AG04449 (cell line): Measurements from ENCODE around the gene KLF11.

ENCODE experiments used
- CTCF ChIA-PET: fragments of 350-600 bp; formaldehyde crosslinking; extraction: SDS; loops from one replicate; lab custom pipeline; 2021; ENCODE audit warnings: antibody characterized with exemption; lab: Yijun Ruan, JAX
- POLR2A ChIA-PET: fragments of 400-600, 350-600 bp; formaldehyde crosslinking; extraction: SDS; loops from one replicate; lab custom pipeline; 2020; ENCODE audit warnings: antibody characterized with exemption, inconsistent platforms; lab: Yijun Ruan, JAX
- DNase-seq: peaks from one replicate; pipeline ENCODE4 v3.0.0-alpha.2; 2010; ENCODE audit warnings: low read depth, low spot score
- H3K4me3 ChIP-seq: 2 replicates; pipeline ENCODE4 v1.5.1; 2011; ENCODE audit warnings: low read depth, mild to moderate bottlenecking, control low read depth, low read length
- CTCF ChIP-seq: IDR thresholded peaks from one replicate; pipeline ENCODE4 v1.5.1; 2011; ENCODE audit warnings: mild to moderate bottlenecking, moderate library complexity, low read length, control low read depth, inconsistent platforms; ENCODE audit not compliant: insufficient read depth; ENCODE audit errors: missing control alignments

KLF11 gene

GRCh38 chr2:10065773-10066055 lies 22.4 kb downstream of the KLF11 start:
- TF ChIP-seq CTCF = no peak
- no peak overlapping the region for H3K4me3 ChIP-seq
- ChIA-PET POLR2A (no interaction called here), CTCF (interaction anchor here (2.4 to 15.7 kb wide), 3 partner anchors 31 to 370 kb away, joined by 10 to 482 read pairs (median 173); no protein-coding TSS in a partner anchor)
- DNase-seq = no peak

GRCh38 chr2:10067330-10067729 lies 24.0 kb downstream of the KLF11 start:
- ChIA-PET CTCF (interaction anchor here (0.9 to 15.7 kb wide), 10 partner anchors 8 to 368 kb away, joined by 3 to 482 read pairs (median 7); partner anchors contain the start of gene CYS1), POLR2A (no interaction called here)
- no peak overlapping the region for H3K4me3 ChIP-seq
- DNase-seq = no peak
- no peak for TF ChIP-seq CTCF

- POLR2A ChIA-PET = no interaction called here
- no peak for TF ChIP-seq CTCF
- CTCF ChIA-PET = interaction anchor here (0.9 to 15.7 kb wide), 12 partner anchors 9 to 367 kb away, joined by 3 to 482 read pairs (median 4); partner anchors contain the start of gene CYS1
- no peak for DNase-seq
- H3K4me3 ChIP-seq = no peak overlapping the region
Observed at GRCh38 chr2:10067881-10068280, 24.5 kb downstream of the KLF11 start.

- H3K4me3 ChIP-seq = no peak overlapping the region
- ChIA-PET POLR2A (no interaction called here), CTCF (interaction anchor here (1.0 to 15.7 kb wide), 23 partner anchors 7 to 618 kb away, joined by 3 to 482 read pairs (median 16); partner anchors contain the start of genes CYS1, NOL10 and RRM2)
- DNase-seq = no peak
- no peak for TF ChIP-seq CTCF
Observed at GRCh38 chr2:10071176-10071575, 27.8 kb downstream of the KLF11 start.

- no peak overlapping the region for H3K4me3 ChIP-seq
- DNase-seq = no peak
- ChIA-PET POLR2A (no interaction called here), CTCF (interaction anchor here (0.9 to 15.7 kb wide), 33 partner anchors 8 to 618 kb away, joined by 3 to 482 read pairs (median 10); partner anchors contain the start of genes CYS1, NOL10 and RRM2)
- no peak for TF ChIP-seq CTCF
Observed at GRCh38 chr2:10071595-10071994, 28.2 kb downstream of the KLF11 start.

- DNase-seq = peak; percentile 36
- ChIA-PET POLR2A (interaction anchor here (0.7 kb wide), 1 partner anchor 451 kb away, joined by 3 read pairs; no protein-coding TSS in a partner anchor), CTCF (interaction anchor here (0.8 to 15.7 kb wide), 54 partner anchors 9 to 617 kb away, joined by 3 to 482 read pairs (median 4); partner anchors contain the start of genes NOL10, ODC1 and RRM2)
- no peak overlapping the region for H3K4me3 ChIP-seq
- TF ChIP-seq CTCF = peak; percentile 84
Observed at GRCh38 chr2:10072656-10073480, 29.5 kb downstream of the KLF11 start.
